HG02759 (cell line): ENCODE measurements around the gene F13A1.

Experiments
- ATAC-seq: cut with Tn5 transposase; IDR thresholded peaks from one replicate; pipeline ENCODE4 v1.9.1; 2021; ENCODE audit warnings: mild to moderate bottlenecking, moderate library complexity; ENCODE audit not compliant: unreplicated experiment

Gene F13A1

GRCh38 chr6:6195080-6195479 lies 125.4 kb downstream of the F13A1 start:
- no peak for ATAC-seq

- ATAC-seq = no peak
Observed at GRCh38 chr6:6193221-6193745, 127.2 kb downstream of the F13A1 start.

GRCh38 chr6:6191909-6192308 lies 128.6 kb downstream of the F13A1 start:
- no peak for ATAC-seq

- ATAC-seq = no peak
Observed at GRCh38 chr6:6191476-6191875, 129.0 kb downstream of the F13A1 start.

GRCh38 chr6:6180684-6181083 lies 139.8 kb downstream of the F13A1 start:
- no peak for ATAC-seq

GRCh38 chr6:6179858-6180623 lies 140.4 kb downstream of the F13A1 start:
- no peak for ATAC-seq

- no peak for ATAC-seq
Observed at GRCh38 chr6:6178795-6179194, 141.7 kb downstream of the F13A1 start.

- ATAC-seq = no peak
Observed at GRCh38 chr6:6177754-6178153, 142.7 kb downstream of the F13A1 start.

- ATAC-seq = no peak
Observed at GRCh38 chr6:6176586-6177228, 143.8 kb downstream of the F13A1 start.

- no peak for ATAC-seq
Observed at GRCh38 chr6:6176127-6176526, 144.3 kb downstream of the F13A1 start.

GRCh38 chr6:6169141-6169540 lies 151.3 kb downstream of the F13A1 start:
- ATAC-seq = no peak

GRCh38 chr6:6166064-6166463 lies 154.4 kb downstream of the F13A1 start:
- ATAC-seq = no peak

- ATAC-seq = no peak
Observed at GRCh38 chr6:6164367-6164766, 156.1 kb downstream of the F13A1 start.

- no peak for ATAC-seq
Observed at GRCh38 chr6:6154335-6154734, 166.1 kb downstream of the F13A1 start.

GRCh38 chr6:6152060-6152459 lies 168.4 kb downstream of the F13A1 start:
- ATAC-seq = no peak

GRCh38 chr6:6148192-6148815 lies 172.2 kb downstream of the F13A1 start:
- no peak for ATAC-seq

- ATAC-seq = no peak
Observed at GRCh38 chr6:6131492-6132109, 188.9 kb downstream of the F13A1 start.

- no peak for ATAC-seq
Observed at GRCh38 chr6:6125495-6125894, 195.0 kb downstream of the F13A1 start.

- ATAC-seq = no peak
Observed at GRCh38 chr6:6123803-6124202, 196.7 kb downstream of the F13A1 start.

GRCh38 chr6:6121943-6122342 lies 198.5 kb downstream of the F13A1 start:
- ATAC-seq = no peak

GRCh38 chr6:6105472-6106036 lies 214.9 kb downstream of the F13A1 start:
- ATAC-seq = no peak
